Trophoblast cell (in vitro differentiated cells and primary cell): Measurements from ENCODE around the gene PC.

ENCODE experiments used
- DNase-seq, 2 donors: peaks; one replicate each; pipeline ENCODE4 v3.0.0-alpha.2; 2016
- H2AFZ ChIP-seq: 2 replicates; pipeline ENCODE4 v1.6.1; 2013; ENCODE audit warnings: low read length, moderate library complexity, mild to moderate bottlenecking; ENCODE audit not compliant: insufficient read depth, poor library complexity
- H2AK5ac ChIP-seq: 2 replicates; pipeline ENCODE4 v1.6.1; 2013; ENCODE audit warnings: mild to moderate bottlenecking, low read length
- H2BK120ac ChIP-seq: 2 replicates; pipeline ENCODE4 v1.6.1; 2013; ENCODE audit warnings: low read length, mild to moderate bottlenecking, moderate library complexity; ENCODE audit not compliant: insufficient read depth, poor library complexity
- H2BK12ac ChIP-seq: 2 replicates; pipeline ENCODE4 v1.6.1; 2013; ENCODE audit warnings: mild to moderate bottlenecking, low read length, moderate library complexity
- H2BK5ac ChIP-seq: 2 replicates; pipeline ENCODE4 v1.6.1; 2013; ENCODE audit warnings: low read length, low read depth, moderate library complexity, mild to moderate bottlenecking; ENCODE audit not compliant: poor library complexity
- H3K14ac ChIP-seq: 2 replicates; pipeline ENCODE4 v1.6.1; 2013; ENCODE audit warnings: mild to moderate bottlenecking, low read length
- H3K18ac ChIP-seq: 2 replicates; pipeline ENCODE4 v1.6.1; 2013; ENCODE audit warnings: mild to moderate bottlenecking, low read length
- H3K23ac ChIP-seq: 2 replicates; pipeline ENCODE4 v1.6.1; 2013; ENCODE audit warnings: low read length
- H3K27ac ChIP-seq: 2 replicates; pipeline ENCODE4 v1.5.1; 2013; ENCODE audit warnings: low read depth, mild to moderate bottlenecking, inconsistent platforms, low read length, moderate library complexity
- H3K27me3 ChIP-seq: 2 replicates; pipeline ENCODE4 v1.6.1; 2013; ENCODE audit warnings: inconsistent platforms, mild to moderate bottlenecking, low read length, moderate library complexity; ENCODE audit not compliant: insufficient read depth
- H3K36me3 ChIP-seq, 2 experiments: 1 replicate in 1 of 2; 2 replicates in 1 of 2; pipeline ENCODE4 v1.6.1; 2013; ENCODE audit warnings: low read length in 2 of 2, mild to moderate bottlenecking in 2 of 2, moderate library complexity in 1 of 2; ENCODE audit not compliant: insufficient read depth in 2 of 2, control insufficient read depth in 1 of 2
- H3K4ac ChIP-seq: 2 replicates; pipeline ENCODE4 v1.6.1; 2013; ENCODE audit warnings: low read depth, mild to moderate bottlenecking, low read length, moderate library complexity
- H3K4me1 ChIP-seq, 2 experiments: 1 replicate in 1 of 2; 2 replicates in 1 of 2; pipeline ENCODE4 v1.6.1; 2013; ENCODE audit warnings: low read length in 2 of 2, mild to moderate bottlenecking in 2 of 2, moderate library complexity in 1 of 2; ENCODE audit not compliant: insufficient read depth in 2 of 2, control insufficient read depth in 1 of 2
- H3K4me2 ChIP-seq: 2 replicates; pipeline ENCODE4 v1.6.1; 2013; ENCODE audit warnings: inconsistent platforms, mild to moderate bottlenecking, low read length, moderate library complexity
- H3K4me3 ChIP-seq: 2 replicates; pipeline ENCODE4 v1.5.1; 2013; ENCODE audit warnings: mild to moderate bottlenecking, low read depth, low read length, inconsistent platforms
- H3K79me1 ChIP-seq: one replicate; pipeline ENCODE4 v1.6.1; 2013; ENCODE audit warnings: low read length
- H3K79me2 ChIP-seq: 2 replicates; pipeline ENCODE4 v1.6.1; 2013; ENCODE audit warnings: low read length, mild to moderate bottlenecking; ENCODE audit not compliant: control insufficient read depth, insufficient read depth, poor library complexity
- H3K9ac ChIP-seq: 2 replicates; pipeline ENCODE4 v1.6.1; 2013; ENCODE audit warnings: mild to moderate bottlenecking, low read length
- H3K9me3 ChIP-seq: 2 replicates; pipeline ENCODE4 v1.6.1; 2013; ENCODE audit warnings: low read depth, mild to moderate bottlenecking, control low read depth, inconsistent platforms, low read length; ENCODE audit not compliant: insufficient read depth
- H4K12ac ChIP-seq: 2 replicates; pipeline ENCODE4 v1.6.1; 2013; ENCODE audit warnings: low read depth, mild to moderate bottlenecking, low read length, moderate library complexity
- H4K8ac ChIP-seq: 2 replicates; pipeline ENCODE4 v1.6.1; 2013; ENCODE audit warnings: low read depth, mild to moderate bottlenecking, low read length, moderate library complexity
- H4K91ac ChIP-seq: one replicate; pipeline ENCODE4 v1.6.1; 2013; ENCODE audit warnings: low read depth, mild to moderate bottlenecking, low read length, moderate library complexity
- WGBS: extraction: QIAGEN DNeasy Blood & Tissue Kit; methylation state at CpG from one replicate; pipeline ENCODE4 v1.1.7; 2013; ENCODE audit warnings: missing lambda C conversion rate; ENCODE audit not compliant: insufficient read length, insufficient coverage; ENCODE audit errors: extremely low coverage; 5-methylcytosine and 5-hydroxymethylcytosine counted together

PC gene

DNA sequence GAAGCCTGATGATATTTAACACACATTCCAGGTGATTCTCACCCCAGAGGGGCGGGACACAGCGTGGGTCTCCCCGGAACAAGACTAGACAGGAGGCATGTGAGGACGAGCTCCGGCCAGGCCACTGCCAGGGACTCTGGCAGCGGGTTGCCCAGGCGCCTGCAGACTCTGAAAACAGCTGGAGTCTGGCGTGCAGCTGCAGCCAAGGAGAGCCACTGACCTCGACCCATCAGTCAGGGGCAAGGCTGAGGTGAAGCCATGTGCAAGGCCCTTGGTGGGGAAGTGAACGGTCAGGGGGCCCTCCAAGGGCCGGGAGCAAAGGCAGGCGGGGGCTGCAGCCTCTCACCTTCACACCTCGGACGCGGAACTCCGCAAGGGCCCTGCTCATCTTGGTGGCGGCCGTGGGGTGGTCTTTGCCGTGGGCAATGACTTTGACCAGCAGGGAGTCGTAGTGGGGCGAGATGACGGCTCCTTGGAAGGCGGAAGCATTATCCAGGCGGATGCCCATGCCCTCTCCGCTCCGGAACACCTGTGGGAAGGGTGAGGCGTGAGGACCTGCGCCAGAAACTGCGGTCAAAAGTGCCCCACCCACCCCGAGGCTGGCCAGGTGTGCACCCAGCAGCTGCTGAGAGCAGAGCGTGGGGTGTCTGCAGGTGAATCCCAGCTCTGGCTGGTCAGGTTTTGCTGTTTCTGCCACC, 94.6 kb downstream of the PC start:
- no peak overlapping the region for H4K12ac ChIP-seq
- no CpG with 5 or more reads among the region's 31 CpGs for WGBS
- no peaks in the 10 kb centered on the region for H3K4me1 ChIP-seq
- peaks cover 2 to 9% of the 10 kb centered on the region in 2 experiments for H3K36me3 ChIP-seq
- H3K27ac ChIP-seq: no peak overlapping the region
- H2BK5ac ChIP-seq: no peak overlapping the region
- no peak overlapping the region for H3K18ac ChIP-seq
- H2AFZ ChIP-seq: no peak overlapping the region
- no peak overlapping the region for H3K23ac ChIP-seq
- H3K4me3 ChIP-seq: no peak overlapping the region
- H3K9me3 ChIP-seq: no peaks in the 10 kb centered on the region
- no peak overlapping the region for H3K9ac ChIP-seq
- H3K4me2 ChIP-seq: no peak overlapping the region
- H2BK120ac ChIP-seq: no peak overlapping the region
- H3K27me3 ChIP-seq: no peaks in the 10 kb centered on the region
- no peak overlapping the region for H3K14ac ChIP-seq
- no peaks in the 10 kb centered on the region for H3K79me2 ChIP-seq
- no peak for DNase-seq
- no peak overlapping the region for H3K4ac ChIP-seq
- H2AK5ac ChIP-seq: no peak overlapping the region
- no peaks in the 10 kb centered on the region for H3K79me1 ChIP-seq
- H2BK12ac ChIP-seq: no peak overlapping the region
- H4K8ac ChIP-seq: no peak overlapping the region
- H4K91ac ChIP-seq: no peak overlapping the region

DNA sequence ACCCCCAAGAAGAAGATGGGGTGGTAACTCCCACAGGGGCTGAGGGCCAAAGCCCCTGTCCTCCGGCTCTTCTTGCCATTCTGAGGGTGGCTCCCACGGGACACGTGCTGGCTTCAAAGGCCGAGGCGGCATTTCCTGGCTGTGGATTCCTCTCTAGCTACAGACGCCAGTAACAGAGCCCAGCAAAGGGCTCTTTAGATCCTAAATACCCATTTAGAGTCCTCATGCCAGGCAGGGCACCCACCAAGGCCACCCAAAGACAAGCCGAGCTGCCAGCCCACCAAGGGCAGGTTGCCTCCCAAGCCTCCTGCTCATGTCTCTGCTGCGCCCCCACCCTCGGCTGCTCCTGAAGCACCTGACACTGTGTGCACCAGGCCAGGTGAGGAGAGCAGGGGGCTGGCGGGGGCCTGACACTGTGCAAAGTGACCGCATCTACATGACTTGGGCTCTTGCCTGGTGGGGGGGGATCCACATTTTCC, 95.6 kb downstream of the PC start:
- no peaks in the 10 kb centered on the region for H3K27me3 ChIP-seq
- H3K4me2 ChIP-seq: no peak overlapping the region
- H3K9me3 ChIP-seq: no peaks in the 10 kb centered on the region
- H3K27ac ChIP-seq: no peak overlapping the region
- no peak overlapping the region for H3K4ac ChIP-seq
- no peak overlapping the region for H3K4me3 ChIP-seq
- H2BK120ac ChIP-seq: no peak overlapping the region
- no peak overlapping the region for H2BK5ac ChIP-seq
- no peaks in the 10 kb centered on the region for H3K79me1 ChIP-seq
- H2AFZ ChIP-seq: no peak overlapping the region
- H3K79me2 ChIP-seq: no peaks in the 10 kb centered on the region
- H4K8ac ChIP-seq: no peak overlapping the region
- H3K9ac ChIP-seq: no peak overlapping the region
- no peak overlapping the region for H2BK12ac ChIP-seq
- no peak overlapping the region for H3K14ac ChIP-seq
- WGBS: no CpG with 5 or more reads among the region's 11 CpGs
- DNase-seq: no peak
- no peak overlapping the region for H3K18ac ChIP-seq
- no peak overlapping the region for H4K91ac ChIP-seq
- no peak overlapping the region for H4K12ac ChIP-seq
- H3K4me1 ChIP-seq: peaks cover 0 to 1% of the 10 kb centered on the region in 2 experiments
- H2AK5ac ChIP-seq: no peak overlapping the region
- H3K23ac ChIP-seq: no peak overlapping the region
- H3K36me3 ChIP-seq: peaks cover 2 to 12% of the 10 kb centered on the region in 2 experiments

DNA sequence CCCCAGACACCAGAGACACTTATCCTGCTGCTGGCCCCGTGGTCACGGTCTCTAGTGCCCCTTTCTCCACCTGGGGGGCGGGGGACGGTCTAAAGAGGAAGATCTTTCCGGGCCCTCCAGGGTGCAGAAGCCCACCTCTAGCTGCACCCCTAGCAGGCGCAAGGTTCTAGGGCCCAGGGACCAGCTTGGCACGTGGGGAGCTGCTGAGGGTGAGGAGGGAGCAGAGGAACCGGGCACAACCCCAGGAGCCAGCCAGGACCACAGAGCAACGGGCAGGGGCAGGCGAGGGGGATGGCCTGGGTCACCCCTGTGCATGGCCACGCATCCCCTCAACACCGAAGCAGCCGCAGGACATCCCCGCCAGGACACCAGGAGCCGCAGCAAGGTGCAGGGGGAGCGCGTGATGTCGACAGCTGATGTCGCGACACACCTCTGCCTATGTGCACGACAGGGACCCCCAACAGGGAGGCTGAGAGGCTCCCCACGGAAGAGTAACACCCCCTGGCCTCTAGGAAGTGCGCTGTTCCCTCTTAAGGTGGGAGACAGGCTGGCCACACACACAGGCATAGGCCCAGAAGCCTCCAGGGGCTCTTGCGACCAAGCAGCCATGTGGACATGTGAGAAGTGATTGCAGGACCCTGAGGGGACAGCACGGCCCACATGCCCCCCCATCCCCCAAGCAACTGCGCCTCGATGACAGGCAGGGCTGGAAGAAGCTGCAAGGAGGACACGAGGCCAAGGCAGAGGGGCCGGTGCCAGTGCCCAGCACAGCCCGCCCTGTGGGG, 96.2 kb downstream of the PC start:
- H4K12ac ChIP-seq: no peak overlapping the region

DNA sequence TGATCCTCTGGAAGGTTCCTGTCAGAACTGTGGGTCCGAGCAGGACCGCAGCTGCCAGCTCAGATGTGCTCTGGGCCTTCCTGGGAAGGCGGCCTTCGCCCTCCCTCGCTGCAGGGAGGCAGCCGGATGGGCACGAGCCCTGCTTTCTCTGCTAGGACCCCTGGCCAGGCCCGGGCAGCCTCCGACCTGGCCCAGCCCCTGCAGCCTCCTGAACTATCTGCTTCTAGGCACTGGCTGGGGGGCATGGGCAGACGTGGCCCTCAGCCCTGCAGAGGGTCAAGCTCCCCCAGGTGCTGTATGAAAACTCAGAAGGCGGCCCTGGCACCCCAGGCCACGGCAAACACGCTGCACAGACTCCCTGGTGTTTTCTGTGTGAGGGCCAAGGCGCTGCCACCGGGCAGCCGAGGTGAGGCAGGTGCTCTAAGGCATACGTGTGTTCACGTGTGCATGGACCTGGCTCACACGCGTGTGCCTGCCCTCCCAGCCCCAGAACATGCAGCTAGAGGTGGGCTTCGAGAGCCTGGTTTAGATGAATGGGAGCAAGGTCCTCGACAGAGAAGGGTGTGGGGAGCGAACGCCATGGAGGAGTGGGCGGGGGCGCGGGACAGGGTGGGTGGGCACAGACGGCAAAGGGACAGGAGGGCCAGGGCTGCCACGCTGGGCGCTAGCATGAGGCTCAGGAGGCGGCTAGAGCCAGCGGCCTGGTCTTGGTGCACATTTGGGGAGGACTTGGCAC, 97.0 kb downstream of the PC start:
- H3K27ac ChIP-seq: no peak overlapping the region
- no peak overlapping the region for H4K8ac ChIP-seq
- H2BK5ac ChIP-seq: no peak overlapping the region
- H3K9ac ChIP-seq: no peak overlapping the region
- H3K18ac ChIP-seq: no peak overlapping the region
- no peaks in the 10 kb centered on the region for H3K9me3 ChIP-seq
- H3K79me2 ChIP-seq: no peaks in the 10 kb centered on the region
- H3K14ac ChIP-seq: no peak overlapping the region
- no peaks in the 10 kb centered on the region for H3K79me1 ChIP-seq
- H3K4me3 ChIP-seq: no peak overlapping the region
- no CpG with 5 or more reads among the region's 32 CpGs for WGBS
- H3K4me1 ChIP-seq: peaks cover 0 to 3% of the 10 kb centered on the region in 2 experiments
- no peak overlapping the region for H2BK120ac ChIP-seq
- H2BK12ac ChIP-seq: no peak overlapping the region
- no peak overlapping the region for H3K23ac ChIP-seq
- H3K36me3 ChIP-seq: peaks cover 2 to 12% of the 10 kb centered on the region in 2 experiments
- H4K91ac ChIP-seq: no peak overlapping the region
- no peak overlapping the region for H2AFZ ChIP-seq
- no peaks in the 10 kb centered on the region for H3K27me3 ChIP-seq
- H3K4ac ChIP-seq: no peak overlapping the region
- no peak for DNase-seq
- no peak overlapping the region for H3K4me2 ChIP-seq
- H4K12ac ChIP-seq: no peak overlapping the region
- H2AK5ac ChIP-seq: no peak overlapping the region

More for the DNA sequence above, 96.2 kb downstream of the PC start:
- Histone ChIP-seq H3K79me2 (no peaks in the 10 kb centered on the region), H3K4me2 (no peak overlapping the region), H4K8ac (no peak overlapping the region), H3K4me1 (peaks cover 0 to 3% of the 10 kb centered on the region in 2 experiments), H2BK5ac (no peak overlapping the region), H3K4ac (no peak overlapping the region), H3K36me3 (peaks cover 2 to 12% of the 10 kb centered on the region in 2 experiments), H3K23ac (no peak overlapping the region), H3K14ac (no peak overlapping the region), H3K9me3 (no peaks in the 10 kb centered on the region), H2AFZ (no peak overlapping the region), H3K79me1 (no peaks in the 10 kb centered on the region), H3K18ac (no peak overlapping the region), H2BK120ac (no peak overlapping the region), H4K91ac (no peak overlapping the region), H3K27ac (no peak overlapping the region), H3K4me3 (no peak overlapping the region), H2BK12ac (no peak overlapping the region), H2AK5ac (no peak overlapping the region), H3K9ac (no peak overlapping the region), H3K27me3 (no peaks in the 10 kb centered on the region)
- DNase-seq: no peak
- no CpG with 5 or more reads among the region's 30 CpGs for WGBS
